Cardiac fibroblast (primary cell): ENCODE results near the gene MPPED1.

Source experiments
- DNase-seq, 2 donors: peaks; one replicate each; pipeline versions ENCODE4 v3.0.0 to v3.0.0-alpha.2; 2010; ENCODE audit warnings: low read depth in 2 of 2
- H3K4me3 ChIP-seq, 2 donors: replicated peaks in 1 of 2; 1 replicate in 1 of 2; 2 replicates in 1 of 2; pipeline ENCODE4 v1.5.1; 2011; ENCODE audit warnings: low read depth in 2 of 2, low read length in 2 of 2, mild to moderate bottlenecking in 2 of 2, moderate library complexity in 1 of 2
- CTCF ChIP-seq: IDR thresholded peaks from one replicate; pipeline ENCODE4 v1.5.1; 2011; ENCODE audit warnings: low read depth, mild to moderate bottlenecking, low read length, inconsistent platforms

The MPPED1 gene

GRCh38 chr22:43537019-43537585 is 125.3 kb downstream of the MPPED1 start:
- H3K4me3 ChIP-seq = no peak overlapping the region
- no peak for DNase-seq
- no peak for TF ChIP-seq CTCF

GRCh38 chr22:43539572-43540528 is 128.0 kb downstream of the MPPED1 start:
- TF ChIP-seq CTCF = no peak
- H3K4me3 ChIP-seq = no peak overlapping the region
- no peak for DNase-seq

- no peak for TF ChIP-seq CTCF
- H3K4me3 ChIP-seq = no peak overlapping the region
- DNase-seq = no peak
Observed at GRCh38 chr22:43540529-43540923, 128.7 kb downstream of the MPPED1 start.

- H3K4me3 ChIP-seq = no peak overlapping the region
- no peak for TF ChIP-seq CTCF
- DNase-seq = no peak
Observed at GRCh38 chr22:43541022-43541421, 129.2 kb downstream of the MPPED1 start.

- no peak overlapping the region for H3K4me3 ChIP-seq
- no peak for DNase-seq
- no peak for TF ChIP-seq CTCF
Observed at GRCh38 chr22:43541462-43542407, 129.9 kb downstream of the MPPED1 start.

GRCh38 chr22:43542681-43543521 is 131.1 kb downstream of the MPPED1 start:
- TF ChIP-seq CTCF = no peak
- no peak for DNase-seq
- H3K4me3 ChIP-seq = no peak overlapping the region
